Stimulated activated CD8-positive, alpha-beta memory T cell treated with anti-CD3 and anti-CD28 coated beads, Interleukin-15, amount 100 ng/mL, for 1 hour (primary cell): Measurements from ENCODE around the gene DDX51.
"Not testable (repeated sequence)": the region's sequence is repeated elsewhere in the genome, so short reads cannot be mapped to it uniquely, and the experiment has no call there.

Experiments used
- DNase-seq: peaks from one replicate; pipeline ENCODE4 v3.0.0-alpha.2; 2020; ENCODE audit warnings: low read depth

Gene DDX51

DNA sequence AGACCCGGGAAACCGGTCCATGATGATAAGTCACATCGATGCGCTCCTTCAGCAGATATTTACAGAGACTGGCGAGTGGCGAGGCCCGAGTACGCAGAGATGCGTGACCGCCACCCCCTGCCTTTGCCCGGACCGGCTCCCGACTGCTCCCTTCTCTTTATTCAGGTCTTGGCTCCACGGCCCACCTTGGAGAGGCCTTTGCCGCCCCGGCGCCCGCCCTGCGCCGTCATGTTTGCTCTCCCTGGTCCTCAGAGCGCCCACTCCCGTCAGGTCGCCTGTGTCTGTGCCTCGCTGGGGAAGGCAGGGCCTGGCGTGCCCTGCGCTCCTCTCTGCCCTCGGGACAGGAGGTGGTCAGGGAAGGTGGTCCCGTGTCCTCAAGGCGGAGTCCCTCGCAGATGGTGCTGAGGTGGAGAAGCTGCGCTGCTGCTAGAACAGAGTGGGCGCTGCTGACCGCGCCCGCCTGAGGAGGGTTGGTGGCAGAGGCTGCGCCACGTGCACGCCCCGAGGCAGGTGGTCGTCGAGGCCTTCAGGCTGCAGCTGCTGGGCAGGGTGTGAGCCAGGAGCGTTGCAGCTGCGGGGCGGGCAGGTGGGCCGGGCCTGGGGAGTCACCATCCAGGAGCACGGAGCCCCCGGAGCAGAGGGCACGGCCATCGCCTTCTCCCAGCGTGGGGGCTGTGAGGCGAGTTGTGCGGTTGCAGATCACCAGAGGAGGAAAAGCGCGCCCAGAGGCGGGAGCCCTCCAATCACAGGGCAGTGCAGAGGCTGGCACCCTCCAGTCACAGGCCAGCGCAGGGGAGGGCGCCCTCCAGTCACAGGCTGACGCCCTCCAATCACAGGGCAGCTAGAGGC is 27.2 kb downstream of the DDX51 start:
- no peak for DNase-seq

DNA sequence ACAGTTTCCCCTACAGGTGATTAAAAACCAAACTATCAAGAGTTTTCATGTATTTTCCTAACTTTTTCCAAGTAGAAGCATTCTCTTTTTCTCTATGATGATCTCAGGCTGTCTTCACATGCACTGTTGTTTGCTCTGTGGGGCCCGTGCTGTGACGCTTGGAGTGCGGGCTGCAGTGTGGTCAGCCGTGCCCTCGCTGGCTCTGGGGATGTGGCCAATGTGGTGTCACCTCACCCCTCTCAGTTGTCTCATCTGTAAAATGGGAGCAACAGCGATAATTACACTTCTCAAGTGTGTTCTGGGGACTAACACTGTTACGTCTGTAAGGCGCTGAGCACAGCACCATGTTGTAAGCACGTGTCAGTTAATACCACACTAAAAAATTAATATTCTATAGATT is 28.6 kb downstream of the DDX51 start:
- no peak for DNase-seq

- no peak for DNase-seq
Measured at GRCh38 chr12:132114667-132115066, 29.5 kb downstream of the DDX51 start.

GRCh38 chr12:132111654-132112304 is 32.3 kb downstream of the DDX51 start:
- DNase-seq: no peak

DNA sequence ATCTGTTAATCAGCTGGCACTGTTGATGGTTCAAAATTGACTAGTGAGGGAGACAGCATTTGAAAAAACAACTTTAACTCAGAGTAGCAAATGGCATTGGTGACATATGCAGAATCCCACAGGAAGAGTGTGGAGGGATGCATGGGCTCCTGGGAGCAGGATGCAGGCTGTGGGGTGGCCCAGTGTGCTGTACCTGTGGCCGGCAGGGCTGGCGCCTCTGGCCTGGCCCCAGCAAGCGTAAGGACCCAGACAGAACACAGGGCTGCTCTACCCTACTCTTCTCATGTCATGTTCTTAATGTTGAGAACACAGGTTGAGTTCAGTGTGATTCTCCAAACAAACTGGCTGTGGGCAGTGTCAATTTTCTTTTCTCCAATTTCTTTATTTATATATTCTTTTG is 33.4 kb downstream of the DDX51 start:
- no peak for DNase-seq

DNA sequence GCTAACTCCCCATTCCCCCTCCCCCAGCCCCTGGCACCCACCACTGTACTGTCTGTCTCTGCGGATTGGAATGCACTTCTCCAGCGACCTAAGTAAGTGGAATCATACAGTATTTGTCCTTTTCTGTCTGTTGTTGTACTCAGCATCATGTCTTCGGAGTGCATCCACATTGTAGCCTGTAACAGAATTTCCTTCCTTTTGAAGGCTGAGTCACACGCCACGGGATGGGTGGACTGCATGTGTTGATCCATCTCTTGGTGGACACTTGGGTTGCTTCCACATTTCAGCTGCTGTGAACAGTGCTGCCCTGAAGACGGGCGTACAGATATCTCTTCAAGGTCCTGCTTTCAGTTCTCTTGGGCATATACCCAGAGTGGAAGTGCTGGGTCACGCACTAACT is 34.4 kb downstream of the DDX51 start:
- no peak for DNase-seq

GRCh38 chr12:132108211-132108832 is 35.8 kb downstream of the DDX51 start:
- DNase-seq: no peak

- no peak for DNase-seq
Measured at GRCh38 chr12:132106921-132107320, 37.2 kb downstream of the DDX51 start.

- no peak for DNase-seq
Measured at GRCh38 chr12:132105467-132105866, 38.7 kb downstream of the DDX51 start.

DNA sequence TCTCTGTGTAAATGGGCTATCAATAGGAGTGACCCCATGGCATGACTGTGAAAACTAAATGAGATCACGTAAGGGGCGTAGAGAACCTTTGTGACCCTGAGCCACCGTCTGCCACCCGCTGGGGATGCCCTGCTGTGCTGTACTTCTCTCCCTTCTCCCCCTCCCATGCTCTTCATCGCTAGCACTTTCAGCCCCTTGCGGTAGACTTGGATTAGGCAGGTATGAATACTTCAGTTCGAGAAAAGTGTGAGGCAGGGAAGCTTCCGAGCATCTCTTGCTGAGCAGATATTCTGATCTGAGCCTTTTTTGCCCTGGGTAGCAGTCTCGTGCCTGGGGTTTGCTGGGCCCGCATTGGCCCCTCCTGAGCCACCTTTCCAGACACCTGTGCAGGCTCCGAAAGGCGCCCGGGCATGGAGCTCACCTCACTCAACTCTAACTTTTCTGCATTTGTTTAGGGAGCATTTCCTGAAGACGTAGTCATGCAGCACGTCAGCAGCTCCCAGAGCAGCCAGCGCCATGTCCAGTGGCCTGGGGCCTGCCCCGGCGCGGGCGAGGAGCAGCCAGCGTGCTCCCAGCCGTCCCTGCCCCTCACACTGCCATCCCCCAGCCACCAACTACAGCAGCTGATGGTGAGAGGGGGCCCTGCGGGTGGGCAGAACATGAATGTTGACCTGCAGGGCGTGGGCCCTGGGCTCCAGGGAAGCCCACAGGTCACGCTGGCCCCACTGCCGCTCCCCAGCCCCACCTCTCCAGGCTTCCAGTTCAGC is 40.4 kb downstream of the DDX51 start:
- no peak for DNase-seq

GRCh38 chr12:132103072-132103471 is 41.0 kb downstream of the DDX51 start:
- not testable (repeated sequence) for DNase-seq

DNA sequence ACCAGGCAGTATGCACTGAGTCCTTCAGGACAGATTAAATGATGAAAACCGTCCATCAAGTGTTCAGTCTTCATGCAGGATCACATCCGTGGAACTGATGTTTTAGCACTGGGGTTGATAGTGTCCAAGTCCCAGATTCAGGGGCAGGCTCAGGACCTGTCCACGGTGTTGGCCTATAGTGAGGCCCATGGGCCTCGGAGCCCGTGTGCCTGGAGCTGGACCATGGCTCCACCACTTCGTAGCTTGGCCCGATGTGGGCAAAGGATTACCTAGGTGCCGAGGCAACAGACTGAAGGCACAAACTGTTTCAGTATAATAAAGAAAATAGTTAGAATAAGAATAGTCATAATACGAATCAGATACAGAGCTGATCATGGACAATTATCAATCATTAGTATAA is 41.8 kb downstream of the DDX51 start:
- DNase-seq: no peak

DNA sequence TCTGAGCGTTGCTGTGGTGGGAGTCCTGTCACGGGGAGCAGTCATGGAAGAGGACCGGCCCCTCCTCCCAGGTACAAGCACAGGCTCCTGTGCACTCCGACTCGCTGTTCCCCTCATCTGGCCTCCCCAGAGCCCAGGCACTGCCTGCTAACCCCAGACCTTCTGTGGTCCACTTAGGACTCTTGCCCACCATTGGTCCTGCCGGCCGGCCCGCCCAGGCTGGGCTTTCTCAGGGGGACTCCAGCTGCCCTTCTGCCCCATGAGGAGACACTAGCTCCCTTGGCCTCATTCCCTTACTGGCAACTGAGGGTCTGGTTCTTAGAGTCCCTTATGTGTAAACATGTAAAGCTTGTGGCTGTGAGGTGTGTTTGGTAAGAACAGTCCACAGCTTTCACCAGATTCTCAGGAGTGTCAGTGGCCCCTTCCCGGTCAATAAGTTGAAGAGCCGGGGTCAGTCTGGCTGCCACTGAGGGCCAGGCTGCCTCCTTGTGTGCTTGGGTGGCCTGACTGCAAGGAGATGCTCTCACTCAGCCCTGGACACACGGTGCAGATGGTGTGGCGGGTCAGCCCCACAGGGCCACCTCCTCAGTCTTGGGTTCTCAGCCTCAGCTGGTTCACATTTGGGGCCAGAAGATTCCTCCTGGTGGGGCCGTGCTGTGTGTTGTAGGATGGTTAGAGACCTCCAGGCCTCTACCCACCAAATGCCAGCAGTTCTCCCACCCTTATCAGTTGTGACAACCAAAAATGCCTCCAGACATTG is 43.6 kb downstream of the DDX51 start:
- no peak for DNase-seq

DNA sequence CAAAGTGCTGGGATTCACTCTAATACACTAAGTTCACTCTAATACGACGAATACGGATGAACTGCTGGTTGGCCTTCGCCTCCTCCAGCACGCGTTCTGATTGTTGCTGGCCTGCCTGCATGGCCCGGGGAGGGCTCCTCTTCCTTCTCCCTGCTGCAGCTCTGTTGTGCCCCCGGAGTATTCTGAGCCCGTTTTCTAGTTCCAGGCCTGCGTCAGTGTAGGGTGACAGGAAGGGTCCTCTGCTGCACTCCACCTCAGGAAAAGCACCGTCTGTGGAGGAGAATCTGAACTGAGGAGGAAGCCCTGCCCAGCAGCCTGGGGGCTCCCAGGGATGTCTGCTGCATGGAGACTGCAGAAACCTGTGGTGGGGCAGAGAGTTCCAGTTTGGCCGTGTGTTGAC is 44.4 kb downstream of the DDX51 start:
- no peak for DNase-seq

DNA sequence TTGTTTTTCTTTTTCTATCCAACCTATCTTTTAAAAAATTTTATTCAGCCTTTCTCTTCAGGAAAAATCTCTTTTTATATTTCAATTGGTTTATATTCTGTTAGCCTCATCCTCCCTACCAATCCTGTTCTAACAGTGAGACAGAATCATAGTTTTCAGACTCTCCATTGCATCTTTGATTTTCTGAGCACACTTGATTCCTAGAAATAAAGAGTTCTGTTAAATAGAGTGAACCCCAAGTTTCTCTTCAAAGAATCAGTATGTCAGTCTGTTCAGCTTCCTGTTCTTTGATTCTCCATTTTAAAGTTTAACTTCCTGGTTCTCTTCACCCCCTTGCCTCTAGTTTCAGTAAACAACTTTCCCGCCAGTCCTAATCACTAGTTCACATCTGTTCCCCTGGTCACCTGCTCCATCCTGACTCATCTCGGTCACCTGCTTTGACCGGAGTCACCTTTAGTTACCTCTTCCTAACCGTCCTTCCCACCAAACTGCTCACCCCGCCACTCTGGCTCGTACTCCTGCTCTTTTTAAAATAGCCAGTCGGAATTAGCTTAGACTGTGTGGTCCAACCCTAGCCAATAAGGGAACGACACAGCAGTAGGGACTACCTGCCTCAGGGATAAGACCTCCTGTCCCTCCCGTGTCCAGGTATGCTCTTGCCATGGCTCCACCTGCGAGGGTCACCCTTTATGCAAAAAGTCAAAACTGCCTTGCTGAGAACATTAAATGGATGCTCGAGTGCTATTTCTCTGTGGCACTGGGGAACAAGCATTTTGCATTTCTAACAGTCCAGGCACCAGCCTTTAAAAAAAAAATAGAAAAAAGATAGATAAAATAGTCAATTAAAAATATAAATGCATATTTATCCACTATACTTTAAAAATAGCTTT is 48.4 kb downstream of the DDX51 start:
- DNase-seq: no peak

- DNase-seq: no peak
Measured at GRCh38 chr12:132094269-132094891, 49.7 kb downstream of the DDX51 start.

- no peak for DNase-seq
Measured at GRCh38 chr12:132089407-132089910, 54.7 kb downstream of the DDX51 start.
